ENCODE measurements around the gene CST3. TPM values are rescaled to one million over a fixed set of nuclear protein-coding genes. Genes with fewer than 3 reads are reported as not detected.
"Not testable (repeated sequence)": the region's sequence is repeated elsewhere in the genome, so short reads cannot be mapped to it uniquely, and the experiment has no call there.

CST3 gene
- total RNA-seq, result 169 and 229 TPM in 2 replicates

GRCh38 chr20:23637282-23638221 is at the start of gene CST3:
Gene CST3, minus strand, starts transcription at chr20:23637955. Its CDS starts 93 bp downstream, at chr20:23637862.
- peak within 1 kb of the TSS; percentile 73 for H3K27ac ChIP-seq (ENCODE audit: low read depth, low read length)
- H3K4me1 ChIP-seq (ENCODE audit: insufficient read depth, low read length), result peaks cover 22% of the 10 kb centered on the region
- H3K4me3 ChIP-seq (ENCODE audit: insufficient read depth, low read length), result peak within 1 kb of the TSS; percentile 90
- no peak for TF ChIP-seq CTCF (IDR thresholded peaks at IDR 0.05; ENCODE audit: extremely low read depth, low read depth, low read length)
- peak; percentile 98 for DNase-seq (ENCODE audit: insufficient read length, low spot score, missing footprints)
- peaks cover 20% of the 10 kb centered on the region for H3K36me3 ChIP-seq (ENCODE audit: insufficient read depth, low read length)
- no peaks in the 10 kb centered on the region for H3K27me3 ChIP-seq (ENCODE audit: insufficient read depth, low read length)
- no peaks in the 10 kb centered on the region for H3K9me3 ChIP-seq (ENCODE audit: low read depth, low read length)
- H3K79me2 ChIP-seq (ENCODE audit: insufficient read depth, low read length), result peaks cover 26% of the 10 kb centered on the region
- peaks cover 24% of the 10 kb centered on the region for H4K20me1 ChIP-seq (ENCODE audit: insufficient read depth, low read length)
- peak within 1 kb of the TSS; percentile 93 for H3K4me2 ChIP-seq (ENCODE audit: insufficient read depth, low read length)
- H2AFZ ChIP-seq (ENCODE audit: low read length), result peak within 1 kb of the TSS; percentile 85

- no peak for TF ChIP-seq CTCF (IDR thresholded peaks at IDR 0.05; ENCODE audit: extremely low read depth, low read depth, low read length)
- no peak overlapping the region for H2AFZ ChIP-seq (ENCODE audit: low read length)
- no peak overlapping the region for H3K4me2 ChIP-seq (ENCODE audit: insufficient read depth, low read length)
- no peaks in the 10 kb centered on the region for H3K9me3 ChIP-seq (ENCODE audit: low read depth, low read length)
- H3K4me1 ChIP-seq (ENCODE audit: insufficient read depth, low read length), result no peaks in the 10 kb centered on the region
- H3K36me3 ChIP-seq (ENCODE audit: insufficient read depth, low read length), result no peaks in the 10 kb centered on the region
- DNase-seq (ENCODE audit: insufficient read length, low spot score, missing footprints), result no peak
- H3K27ac ChIP-seq (ENCODE audit: low read depth, low read length), result no peak overlapping the region
- H4K20me1 ChIP-seq (ENCODE audit: insufficient read depth, low read length), result no peaks in the 10 kb centered on the region
- no peak overlapping the region for H3K4me3 ChIP-seq (ENCODE audit: insufficient read depth, low read length)
- H3K27me3 ChIP-seq (ENCODE audit: insufficient read depth, low read length), result no peaks in the 10 kb centered on the region
- no peaks in the 10 kb centered on the region for H3K79me2 ChIP-seq (ENCODE audit: insufficient read depth, low read length)
Measured at GRCh38 chr20:23686046-23686750, 48.4 kb upstream of the CST3 start.

- H3K4me3 ChIP-seq (ENCODE audit: insufficient read depth, low read length), result not testable (repeated sequence)
Measured at GRCh38 chr20:23685529-23685896, 47.8 kb upstream of the CST3 start.

GRCh38 chr20:23684261-23684660 is 46.5 kb upstream of the CST3 start:
- Histone ChIP-seq H3K79me2 (ENCODE audit: insufficient read depth, low read length) (no peaks in the 10 kb centered on the region), H3K4me2 (ENCODE audit: insufficient read depth, low read length) (no peak overlapping the region), H4K20me1 (ENCODE audit: insufficient read depth, low read length) (no peaks in the 10 kb centered on the region), H2AFZ (ENCODE audit: low read length) (no peak overlapping the region), H3K4me3 (ENCODE audit: insufficient read depth, low read length) (no peak overlapping the region), H3K27me3 (ENCODE audit: insufficient read depth, low read length) (no peaks in the 10 kb centered on the region), H3K4me1 (ENCODE audit: insufficient read depth, low read length) (no peaks in the 10 kb centered on the region), H3K36me3 (ENCODE audit: insufficient read depth, low read length) (no peaks in the 10 kb centered on the region), H3K9me3 (ENCODE audit: low read depth, low read length) (no peaks in the 10 kb centered on the region), H3K27ac (ENCODE audit: low read depth, low read length) (no peak overlapping the region)
- no peak for DNase-seq (ENCODE audit: insufficient read length, low spot score, missing footprints)
- TF ChIP-seq CTCF (IDR thresholded peaks at IDR 0.05; ENCODE audit: extremely low read depth, low read depth, low read length), result no peak

More at GRCh38 chr20:23685529-23685896, 47.8 kb upstream of the CST3 start:
- H3K36me3 ChIP-seq (ENCODE audit: insufficient read depth, low read length); H2AFZ ChIP-seq (ENCODE audit: low read length); H4K20me1 ChIP-seq (ENCODE audit: insufficient read depth, low read length); H3K79me2 ChIP-seq (ENCODE audit: insufficient read depth, low read length); H3K9me3 ChIP-seq (ENCODE audit: low read depth, low read length); H3K4me2 ChIP-seq (ENCODE audit: insufficient read depth, low read length); H3K4me1 ChIP-seq (ENCODE audit: insufficient read depth, low read length); H3K27ac ChIP-seq (ENCODE audit: low read depth, low read length); H3K27me3 ChIP-seq (ENCODE audit: insufficient read depth, low read length); DNase-seq (ENCODE audit: insufficient read length, low spot score, missing footprints): not testable (repeated sequence)
